Activated T-cell treated with anti-CD3 and anti-CD28 coated beads, Interleukin-2, amount 50 U/mL, for 72 hours (primary cell): ENCODE results near the gene AKR1C2. TPM values are rescaled to one million over a fixed set of nuclear protein-coding genes. Genes with fewer than 3 reads are reported as not detected.
"Not testable (repeated sequence)": the region's sequence is repeated elsewhere in the genome, so short reads cannot be mapped to it uniquely, and the experiment has no call there.

Experiments used
- ATAC-seq, 2 donors: fragments of 150-1000 bp; cut with Tn5 transposase; replicated peaks in 1 of 2; 2 replicates each; pipeline ENCODE4 v1.10.0; 2021; ENCODE audit warnings: moderate library complexity in 2 of 2, mild to moderate bottlenecking in 1 of 2
- DNase-seq, 2 donors: peaks; one replicate each; pipeline ENCODE4 v3.0.0; 2021 to 2022; ENCODE audit warnings: mixed read lengths in 1 of 2
- H3K27ac Mint-ChIP-seq: one replicate; pipeline ENCODE4 v1.8.0; 2022; ENCODE audit warnings: mild to moderate bottlenecking, moderate library complexity, mixed read lengths
- H3K27me3 Mint-ChIP-seq: one replicate; pipeline ENCODE4 v1.8.0; 2022; ENCODE audit warnings: low read depth, mixed read lengths
- H3K36me3 Mint-ChIP-seq, 2 donors: one replicate each; pipeline ENCODE4 v1.8.0; 2022; ENCODE audit warnings: mixed read lengths in 2 of 2, mild to moderate bottlenecking in 1 of 2; ENCODE audit not compliant: insufficient read depth in 2 of 2
- H3K4me1 Mint-ChIP-seq: one replicate; pipeline ENCODE4 v1.8.0; 2022; ENCODE audit warnings: low read depth, mixed read lengths
- H3K4me3 Mint-ChIP-seq, 2 donors: one replicate each; pipeline ENCODE4 v1.8.0; 2022; ENCODE audit warnings: mild to moderate bottlenecking in 2 of 2, mixed read lengths in 2 of 2, moderate library complexity in 2 of 2
- H3K9me3 Mint-ChIP-seq, 2 donors: one replicate each; pipeline ENCODE4 v1.8.0; 2022; ENCODE audit warnings: mixed read lengths in 2 of 2
- total RNA-seq, 2 donors: library from RNA; stranded (reverse); gene quantifications; one replicate each; pipeline ENCODE4 v1.2.3, GENCODE V29; 2022

Gene AKR1C2
- total RNA-seq, 2 donors from 2014 or later: 0.22 TPM; not detected in 1

DNA sequence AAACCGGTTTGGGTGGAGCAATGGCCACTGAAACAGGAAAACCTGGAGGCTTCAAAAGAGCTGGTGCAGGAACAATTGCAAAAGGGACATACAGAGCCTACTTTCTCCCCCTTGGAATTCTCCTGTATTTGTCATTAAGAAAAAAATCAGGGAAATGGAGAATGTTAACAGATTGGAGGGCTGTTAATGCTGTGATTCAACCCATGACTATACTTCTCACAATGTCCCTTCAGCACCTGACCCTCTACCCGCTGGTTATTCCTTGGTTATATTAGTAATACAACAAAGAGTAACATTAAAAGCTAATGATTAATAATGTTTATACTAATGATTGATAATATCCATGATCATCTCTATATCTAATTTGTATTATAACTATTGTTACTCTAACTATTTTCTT lies 34.4 kb upstream of the AKR1C2 start:
- no peak for ATAC-seq
- Mint-ChIP-seq H3K9me3 (peaks cover 2 to 5% of the 10 kb centered on the region in 2 donors), H3K4me1 (no peaks in the 10 kb centered on the region), H3K36me3 (peaks cover 3 to 7% of the 10 kb centered on the region in 2 donors), H3K27me3 (peaks cover 15% of the 10 kb centered on the region), H3K4me3 (no peak overlapping the region), H3K27ac (no peak overlapping the region)
- DNase-seq: no peak

DNA sequence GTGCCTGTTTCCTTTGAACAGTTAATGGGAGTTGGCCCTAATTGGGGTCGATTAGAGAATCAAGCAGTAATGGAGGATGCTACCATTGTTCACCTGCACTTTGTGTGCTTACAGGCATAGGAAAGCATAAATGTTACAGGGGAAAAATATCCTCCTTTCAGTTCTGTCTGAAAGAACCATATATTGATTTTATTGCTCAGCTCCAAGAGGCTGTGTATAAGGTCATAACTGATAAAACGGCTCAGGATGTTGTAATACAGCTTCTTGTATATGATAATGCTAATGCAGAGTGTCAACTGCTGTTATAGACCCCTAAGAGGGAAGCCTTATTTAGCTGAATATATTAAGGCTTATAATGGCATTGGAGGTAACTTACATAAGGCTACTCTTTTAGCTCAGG lies 32.9 kb upstream of the AKR1C2 start:
- ATAC-seq (no peak), DNase-seq (no peak)
- Mint-ChIP-seq H3K9me3 (peaks cover 4 to 7% of the 10 kb centered on the region in 2 donors), H3K27me3 (peaks cover 9% of the 10 kb centered on the region), H3K4me1 (no peaks in the 10 kb centered on the region), H3K4me3 (no peak overlapping the region), H3K36me3 (peaks cover 4 to 8% of the 10 kb centered on the region in 2 donors), H3K27ac (no peak overlapping the region)

DNA sequence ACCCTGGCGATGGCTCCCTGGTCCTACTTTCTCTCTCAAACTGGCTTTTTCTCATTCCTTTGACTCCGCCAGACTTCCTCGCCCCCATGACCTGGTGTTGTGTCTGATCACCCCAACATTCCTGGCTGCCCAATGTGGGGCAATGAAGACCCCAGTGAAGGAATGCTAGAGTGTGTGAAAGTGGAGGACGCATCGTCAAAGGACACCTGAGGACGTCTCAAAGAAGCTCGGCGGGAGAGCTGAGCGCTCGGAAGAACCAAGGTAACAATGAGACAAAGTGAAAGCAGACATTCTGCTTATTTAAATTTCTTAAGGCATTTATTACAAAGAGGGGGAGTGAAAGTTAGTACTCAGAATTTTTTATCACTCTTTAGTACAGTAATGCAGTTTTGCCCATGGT lies 31.7 kb upstream of the AKR1C2 start:
- peaks cover 9 to 10% of the 10 kb centered on the region in 2 donors for H3K9me3 Mint-ChIP-seq
- H3K4me3 Mint-ChIP-seq: no peak overlapping the region
- DNase-seq: no peak
- H3K36me3 Mint-ChIP-seq: peaks cover 8 to 9% of the 10 kb centered on the region in 2 donors
- peaks cover 9% of the 10 kb centered on the region for H3K27me3 Mint-ChIP-seq
- ATAC-seq: no peak
- H3K4me1 Mint-ChIP-seq: no peaks in the 10 kb centered on the region
- H3K27ac Mint-ChIP-seq: no peak overlapping the region

DNA sequence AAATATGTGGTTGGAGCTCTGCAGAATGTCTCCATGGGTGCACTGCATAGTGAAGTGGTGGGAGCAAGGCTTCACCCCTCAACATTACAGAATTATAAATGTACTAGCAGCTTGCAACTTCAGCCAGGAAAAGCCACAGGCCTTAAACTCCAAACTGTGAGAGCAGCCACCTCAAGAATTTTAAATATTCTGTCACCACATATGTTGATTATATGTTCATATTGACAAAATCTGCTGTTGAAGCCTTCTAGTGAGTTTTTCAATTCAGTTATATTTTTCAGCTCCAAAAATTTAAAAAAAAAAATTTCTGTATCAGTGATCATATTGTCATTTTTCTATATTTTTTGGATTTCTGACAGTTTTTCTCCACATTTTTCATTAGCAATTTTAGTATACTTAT lies 30.9 kb upstream of the AKR1C2 start:
- H3K9me3 Mint-ChIP-seq: peaks cover 13% of the 10 kb centered on the region in 2 donors
- no peaks in the 10 kb centered on the region for H3K4me1 Mint-ChIP-seq
- DNase-seq: no peak
- peaks cover 8 to 13% of the 10 kb centered on the region in 2 donors for H3K36me3 Mint-ChIP-seq
- no peak for ATAC-seq
- H3K27ac Mint-ChIP-seq: no peak overlapping the region
- no peak overlapping the region for H3K4me3 Mint-ChIP-seq
- peaks cover 9% of the 10 kb centered on the region for H3K27me3 Mint-ChIP-seq

- Mint-ChIP-seq H3K27ac (no peak overlapping the region), H3K4me3 (no peak overlapping the region), H3K27me3 (peaks cover 5% of the 10 kb centered on the region), H3K4me1 (no peaks in the 10 kb centered on the region), H3K36me3 (peaks cover 8 to 13% of the 10 kb centered on the region in 2 donors), H3K9me3 (peaks cover 13% of the 10 kb centered on the region in 2 donors)
- ATAC-seq (no peak), DNase-seq (no peak)
Observed at GRCh38 chr10:5033061-5033778, 29.6 kb upstream of the AKR1C2 start.

- H3K27me3 Mint-ChIP-seq, DNase-seq, H3K4me3 Mint-ChIP-seq, H3K4me1 Mint-ChIP-seq, H3K27ac Mint-ChIP-seq, ATAC-seq: not testable (repeated sequence)
- peaks cover 8 to 13% of the 10 kb centered on the region in 2 donors for H3K36me3 Mint-ChIP-seq
- peaks cover 13% of the 10 kb centered on the region in 2 donors for H3K9me3 Mint-ChIP-seq
Observed at GRCh38 chr10:5032444-5032843, 28.8 kb upstream of the AKR1C2 start.

DNA sequence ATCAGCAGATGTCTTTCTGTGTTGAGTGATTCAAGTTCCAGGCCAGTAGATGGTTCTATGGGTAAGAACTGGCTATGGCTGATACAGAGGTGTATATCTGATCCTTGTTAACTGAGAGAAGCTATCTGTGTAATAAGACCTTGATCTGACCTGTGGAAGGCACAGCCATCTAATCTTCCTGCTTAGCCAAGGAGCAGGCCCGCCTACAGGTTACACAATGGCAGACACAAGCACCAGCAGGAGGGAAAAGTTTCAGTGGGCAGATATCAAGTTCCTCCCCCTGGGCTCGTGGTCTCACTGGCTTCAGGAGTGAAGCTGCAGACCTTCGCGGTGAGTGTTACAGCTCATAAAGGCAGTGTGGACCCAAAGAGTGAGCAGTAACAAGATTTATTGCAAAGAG lies 27.9 kb upstream of the AKR1C2 start:
- H3K27me3 Mint-ChIP-seq, H3K4me1 Mint-ChIP-seq, ATAC-seq, H3K4me3 Mint-ChIP-seq, DNase-seq, H3K27ac Mint-ChIP-seq: not testable (repeated sequence)
- H3K36me3 Mint-ChIP-seq: peaks cover 8 to 13% of the 10 kb centered on the region in 2 donors
- peaks cover 13% of the 10 kb centered on the region in 2 donors for H3K9me3 Mint-ChIP-seq

DNA sequence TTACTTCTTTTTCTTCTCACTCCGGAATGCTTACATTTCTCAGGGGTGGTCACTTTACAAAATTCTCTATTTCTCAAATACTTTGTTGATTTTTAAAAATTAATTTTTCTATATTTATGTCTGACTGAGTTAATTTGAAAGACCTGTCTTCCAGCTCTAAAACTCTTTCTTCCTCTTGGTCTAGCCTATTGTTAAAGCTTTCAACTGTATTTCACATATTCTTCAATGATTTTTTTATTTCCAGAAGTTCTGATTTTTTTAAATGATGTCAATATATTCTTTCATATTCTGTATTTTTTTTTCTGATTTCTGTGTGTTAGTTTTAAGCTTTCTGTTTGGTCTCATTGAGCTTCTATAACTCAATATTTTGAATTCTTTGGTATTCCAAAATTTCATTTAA lies 27.3 kb upstream of the AKR1C2 start:
- Mint-ChIP-seq H3K36me3 (peaks cover 8 to 13% of the 10 kb centered on the region in 2 donors), H3K27ac (no peak overlapping the region), H3K4me1 (no peaks in the 10 kb centered on the region), H3K9me3 (peaks cover 13% of the 10 kb centered on the region in 2 donors), H3K27me3 (peaks cover 4% of the 10 kb centered on the region), H3K4me3 (no peak overlapping the region)
- no peak for DNase-seq
- no peak for ATAC-seq

GRCh38 chr10:5025461-5025881 lies 21.8 kb upstream of the AKR1C2 start:
- H3K9me3 Mint-ChIP-seq, DNase-seq, H3K4me1 Mint-ChIP-seq, H3K36me3 Mint-ChIP-seq, H3K27me3 Mint-ChIP-seq, H3K4me3 Mint-ChIP-seq, H3K27ac Mint-ChIP-seq, ATAC-seq: not testable (repeated sequence)

- DNase-seq (no peak), ATAC-seq (no peak)
- Mint-ChIP-seq H3K4me1 (no peaks in the 10 kb centered on the region), H3K27me3 (peaks cover 8% of the 10 kb centered on the region), H3K4me3 (no peak overlapping the region), H3K36me3 (no peaks in the 10 kb centered on the region), H3K27ac (no peak overlapping the region), H3K9me3 (no peaks in the 10 kb centered on the region)
Observed at GRCh38 chr10:5023177-5023805, 19.6 kb upstream of the AKR1C2 start.

- not testable (repeated sequence) for H3K36me3 Mint-ChIP-seq, DNase-seq, H3K27ac Mint-ChIP-seq, H3K27me3 Mint-ChIP-seq, H3K4me3 Mint-ChIP-seq, H3K4me1 Mint-ChIP-seq, H3K9me3 Mint-ChIP-seq, ATAC-seq
Observed at GRCh38 chr10:5021624-5022290, 18.1 kb upstream of the AKR1C2 start.

DNA sequence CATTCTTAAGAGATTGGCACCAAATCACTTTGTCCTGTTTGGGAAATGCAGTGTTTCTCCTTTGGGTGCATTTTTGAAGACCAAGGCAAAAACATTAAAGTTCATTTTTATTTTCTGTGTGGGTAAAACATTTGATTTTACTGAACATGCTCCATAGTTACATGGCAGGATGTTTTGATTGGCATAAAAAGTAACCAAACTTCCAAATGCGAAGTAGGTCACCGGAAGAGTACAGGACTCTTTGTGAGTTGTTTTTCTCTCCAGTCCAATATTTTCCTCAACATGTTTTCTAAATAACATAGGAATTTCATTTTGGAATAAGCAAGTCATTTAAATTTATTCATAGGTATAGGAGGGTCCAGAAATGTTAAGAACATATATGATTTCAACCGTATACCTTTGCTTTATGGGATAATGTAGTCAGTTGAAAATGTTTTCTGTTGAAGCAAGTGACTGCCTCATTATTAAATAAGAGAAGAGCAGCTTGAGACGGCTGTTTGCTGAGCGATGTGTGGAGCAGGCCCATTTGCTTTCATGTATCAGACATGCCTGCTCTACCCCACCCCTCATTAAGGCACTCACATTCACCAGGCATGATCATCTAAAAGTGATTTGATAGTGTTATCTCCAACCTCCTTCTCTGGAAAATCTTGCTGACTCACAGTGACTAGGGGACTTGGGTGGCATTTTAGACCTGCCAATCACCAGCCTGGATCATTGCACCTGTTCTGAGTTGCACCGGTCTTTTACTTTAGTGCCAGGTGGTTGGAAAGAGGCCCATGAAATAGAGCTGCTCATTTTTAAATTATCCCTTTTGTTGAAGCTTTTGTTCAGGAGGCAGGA lies 16.3 kb upstream of the AKR1C2 start:
- H3K9me3 Mint-ChIP-seq, H3K27ac Mint-ChIP-seq, ATAC-seq, H3K4me1 Mint-ChIP-seq, H3K27me3 Mint-ChIP-seq, H3K36me3 Mint-ChIP-seq, DNase-seq, H3K4me3 Mint-ChIP-seq: not testable (repeated sequence)
